ENCODE data around the gene PCDHGC5.

Gene PCDHGC5

GRCh38 chr5:141513627-141514329 is 24.9 kb downstream of the PCDHGC5 start:
- peak; percentile 38 for DNase-seq

GRCh38 chr5:141514330-141515133 is 25.7 kb downstream of the PCDHGC5 start:
- peak; percentile 57 for DNase-seq

- no peak for DNase-seq
Observed at GRCh38 chr5:141515141-141515540, 26.3 kb downstream of the PCDHGC5 start.

- DNase-seq, result no peak
Observed at GRCh38 chr5:141515946-141516671, 27.2 kb downstream of the PCDHGC5 start.

GRCh38 chr5:141516672-141517025 is 27.8 kb downstream of the PCDHGC5 start:
- DNase-seq, result no peak

GRCh38 chr5:141517312-141517711 is 28.4 kb downstream of the PCDHGC5 start:
- no peak for DNase-seq

GRCh38 chr5:141517880-141518617 is 29.2 kb downstream of the PCDHGC5 start:
- no peak for DNase-seq

GRCh38 chr5:141518618-141519015 is 29.7 kb downstream of the PCDHGC5 start:
- no peak for DNase-seq

GRCh38 chr5:141519605-141520565 is 31.0 kb downstream of the PCDHGC5 start:
- no peak for DNase-seq

- DNase-seq, result no peak
Observed at GRCh38 chr5:141521244-141521781, 32.4 kb downstream of the PCDHGC5 start.

GRCh38 chr5:141522301-141522700 is 33.4 kb downstream of the PCDHGC5 start:
- no peak for DNase-seq

- DNase-seq, result no peak
Observed at GRCh38 chr5:141523991-141524390, 35.1 kb downstream of the PCDHGC5 start.

- DNase-seq, result peak; percentile 76
Observed at GRCh38 chr5:141524604-141525597, 36.0 kb downstream of the PCDHGC5 start.

GRCh38 chr5:141525653-141526052 is 36.8 kb downstream of the PCDHGC5 start:
- DNase-seq, result no peak

GRCh38 chr5:141527426-141527825 is 38.5 kb downstream of the PCDHGC5 start:
- DNase-seq, result no peak

GRCh38 chr5:141528291-141528984 is 39.6 kb downstream of the PCDHGC5 start:
- DNase-seq, result no peak

- no peak for DNase-seq
Observed at GRCh38 chr5:141529002-141529401, 40.1 kb downstream of the PCDHGC5 start.

GRCh38 chr5:141529873-141530272 is 41.0 kb downstream of the PCDHGC5 start:
- no peak for DNase-seq

GRCh38 chr5:141532726-141533125 is 43.8 kb downstream of the PCDHGC5 start:
- DNase-seq, result no peak

GRCh38 chr5:141533897-141534296 is 45.0 kb downstream of the PCDHGC5 start:
- DNase-seq, result no peak

All from NCI-H1105 treated with DMSO at 0.1 percent for 48 hours (cell line).